HG02852 (cell line): ENCODE results near the gene LILRB2.
"Not testable (repeated sequence)": the region's sequence is repeated elsewhere in the genome, so short reads cannot be mapped to it uniquely, and the experiment has no call there.

Experiments used
- ATAC-seq: cut with Tn5 transposase; IDR thresholded peaks from one replicate; pipeline ENCODE4 v1.9.1; 2021; ENCODE audit warnings: mild to moderate bottlenecking, moderate library complexity; ENCODE audit not compliant: unreplicated experiment

Gene LILRB2

DNA sequence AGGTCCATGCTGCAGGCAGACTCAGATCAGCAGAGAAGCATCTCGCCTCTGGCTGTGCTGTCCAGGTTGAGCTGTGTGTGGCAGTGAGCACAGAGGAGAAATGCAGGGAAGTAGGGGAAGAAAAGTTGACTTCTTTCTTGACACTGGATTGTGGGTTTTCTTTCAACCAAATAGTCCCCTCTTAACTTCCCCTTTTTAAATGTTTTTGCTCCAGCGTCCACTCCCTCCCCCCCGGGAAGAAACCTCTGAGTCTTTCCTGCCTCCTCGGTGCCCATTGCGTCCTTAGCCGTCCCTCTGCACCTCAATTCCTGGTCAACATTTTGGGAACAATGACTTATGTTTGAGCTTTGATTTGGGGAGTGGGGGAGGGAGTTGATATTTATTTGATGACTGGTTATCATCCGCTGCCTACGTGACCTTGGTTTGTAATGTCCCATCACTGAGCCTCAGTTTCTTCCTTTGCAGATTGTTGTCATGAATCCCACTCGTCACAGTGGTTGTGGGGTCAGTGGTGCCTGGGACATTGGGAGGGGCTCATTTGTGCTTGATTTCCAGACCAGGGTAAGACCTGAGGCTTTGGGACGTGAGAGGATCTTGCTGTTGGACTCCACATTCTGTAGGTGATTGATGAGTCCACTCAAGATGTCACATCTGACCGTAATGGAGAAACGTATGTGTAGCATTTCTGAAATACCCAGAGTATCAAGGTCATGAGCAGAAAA, at the start of gene LILRB2:
Gene LILRB2, minus strand, starts transcription at position 104 of the 722 bp plus-strand sequence. CDS start 614 bp downstream, outside the sequence.
- no peak for ATAC-seq

DNA sequence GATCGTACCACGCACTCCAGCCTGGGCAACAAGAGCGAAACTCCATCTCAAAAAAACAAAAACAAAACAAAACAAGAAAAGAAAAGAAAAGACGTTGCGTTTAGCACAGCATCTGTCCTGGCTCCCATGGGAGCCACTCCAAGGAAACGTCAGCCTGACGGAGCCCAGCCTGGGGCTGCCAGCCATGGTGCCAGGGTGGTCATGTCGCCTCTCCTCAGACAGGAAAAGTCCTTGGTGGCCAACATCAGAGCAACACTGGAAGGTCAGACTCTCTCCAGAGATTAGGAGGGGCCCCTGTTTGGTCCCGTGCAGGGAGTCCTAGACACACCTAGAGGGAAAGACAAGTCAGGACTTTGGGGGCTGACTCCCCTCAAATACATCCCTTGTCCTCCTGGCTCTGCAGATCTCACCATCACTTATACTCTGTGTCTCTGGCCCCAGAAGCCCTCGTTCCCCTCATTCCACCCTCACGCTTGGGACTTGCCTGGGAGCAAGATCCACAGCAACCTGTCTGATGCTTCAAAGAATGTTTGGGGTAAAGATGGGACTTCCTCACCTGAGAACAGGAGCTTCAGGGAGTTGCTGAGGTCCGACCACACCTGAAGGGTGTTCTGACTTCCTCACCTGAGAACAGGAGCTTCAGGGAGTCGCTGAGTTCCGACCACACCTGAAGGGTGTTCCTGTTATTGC, 48.7 kb upstream of the LILRB2 start:
- no peak for ATAC-seq

- not testable (repeated sequence) for ATAC-seq
Measured at GRCh38 chr19:54328781-54329180, 47.9 kb upstream of the LILRB2 start.

GRCh38 chr19:54325631-54326030, 44.7 kb upstream of the LILRB2 start:
- no peak for ATAC-seq

DNA sequence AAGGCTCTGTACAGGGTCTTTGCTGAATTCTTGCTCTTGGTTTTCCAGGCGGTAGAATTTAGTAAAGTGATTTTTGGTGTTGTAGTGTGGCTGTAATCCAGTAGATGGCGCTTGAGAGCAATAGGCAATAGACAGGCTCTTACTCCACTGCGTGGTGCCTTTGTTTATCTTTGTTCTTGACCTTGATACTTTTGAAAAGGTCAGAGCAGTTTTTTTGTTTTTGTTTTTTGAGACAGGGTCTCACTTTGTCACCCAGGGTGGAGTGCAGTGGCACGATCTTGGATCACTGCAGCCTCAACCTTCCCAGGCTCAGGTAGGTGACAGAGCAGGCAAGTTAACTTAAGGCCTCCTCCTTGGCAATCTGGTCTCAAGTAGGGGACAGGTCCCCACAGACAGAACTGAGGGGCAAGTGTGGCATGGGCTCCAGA, 44.3 kb upstream of the LILRB2 start:
- no peak for ATAC-seq

DNA sequence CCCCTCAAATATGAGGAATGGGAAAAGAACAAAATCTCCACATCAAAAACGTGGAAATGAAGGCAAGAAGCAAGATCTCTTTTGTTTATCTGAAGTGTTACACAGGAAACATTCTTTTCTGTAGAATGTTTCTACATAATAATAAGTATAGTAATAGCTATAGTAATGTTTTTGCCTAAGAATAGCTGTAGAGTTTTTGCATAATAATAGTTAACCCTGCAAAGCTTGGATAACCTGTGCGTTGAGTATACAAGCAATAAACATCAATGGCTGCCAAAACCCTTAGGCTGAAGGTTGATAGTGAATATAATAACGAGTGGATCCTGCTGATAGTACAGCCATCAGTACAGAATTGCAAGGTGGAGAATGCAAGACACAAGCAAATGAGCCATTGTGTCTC, 43.2 kb upstream of the LILRB2 start:
- no peak for ATAC-seq

DNA sequence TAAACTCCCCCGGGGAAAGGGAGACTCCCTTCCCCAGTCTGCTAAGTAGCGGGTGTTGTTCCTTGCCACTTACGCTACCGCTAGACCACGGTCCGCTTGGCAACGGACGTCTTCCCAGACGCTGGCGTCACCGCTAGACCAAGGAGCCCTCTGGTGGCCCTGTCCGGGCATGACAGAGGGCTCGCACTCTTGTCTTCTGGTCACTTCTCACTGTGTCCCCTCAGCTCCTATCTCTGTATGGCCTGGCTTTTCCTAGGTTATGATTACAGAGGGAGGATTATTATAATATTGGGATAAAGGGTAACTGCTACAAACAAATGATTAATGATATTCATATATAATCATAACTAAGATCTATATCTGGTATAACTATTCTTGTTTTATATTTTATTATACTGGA, 42.0 kb upstream of the LILRB2 start:
- not testable (repeated sequence) for ATAC-seq

- not testable (repeated sequence) for ATAC-seq
Measured at GRCh38 chr19:54322295-54322694, 41.4 kb upstream of the LILRB2 start.

GRCh38 chr19:54319892-54320670, 39.2 kb upstream of the LILRB2 start:
- ATAC-seq, result no peak

- no peak for ATAC-seq
Measured at GRCh38 chr19:54319049-54319448, 38.1 kb upstream of the LILRB2 start.

GRCh38 chr19:54317965-54318240, 37.0 kb upstream of the LILRB2 start:
- no peak for ATAC-seq

GRCh38 chr19:54317108-54317964, 36.4 kb upstream of the LILRB2 start:
- ATAC-seq, result no peak

DNA sequence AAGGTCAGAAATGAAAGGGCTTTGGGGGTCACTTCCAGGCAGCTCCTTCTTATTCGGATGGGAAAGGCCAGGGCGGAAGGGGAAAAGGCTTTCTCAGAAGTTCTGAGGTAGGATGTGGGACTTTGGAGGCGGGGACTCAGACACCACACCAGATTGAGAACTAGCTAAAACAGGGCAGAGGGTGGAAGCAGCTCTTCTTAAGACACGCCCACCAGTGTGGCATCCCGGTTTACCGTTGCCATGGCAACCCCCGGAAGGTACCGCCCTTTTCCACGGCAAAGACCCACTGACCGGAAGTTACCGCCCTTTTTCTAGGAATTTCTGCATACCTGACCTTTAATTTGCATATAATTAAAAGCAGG, 35.8 kb upstream of the LILRB2 start:
- no peak for ATAC-seq

DNA sequence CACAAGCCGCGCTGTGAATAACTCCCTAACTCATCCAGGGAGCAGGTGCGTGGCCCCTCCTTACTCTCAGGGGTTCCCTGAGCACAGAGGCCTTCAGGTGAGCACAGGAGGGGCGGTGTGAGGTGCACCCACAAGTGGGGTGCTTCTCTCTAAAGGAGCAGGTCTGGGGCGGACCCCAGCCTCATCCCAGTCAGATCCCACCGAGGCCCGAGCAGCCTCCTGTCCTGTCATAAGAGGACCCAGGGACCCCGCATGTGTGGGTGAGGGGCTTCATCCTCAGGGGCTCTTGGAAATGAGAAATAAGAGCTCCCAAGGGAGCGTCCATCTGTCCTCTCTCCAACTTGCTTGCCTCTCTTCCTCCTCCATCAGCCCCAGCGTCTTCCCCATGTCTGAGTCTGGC, 35.0 kb upstream of the LILRB2 start:
- no peak for ATAC-seq

GRCh38 chr19:54312436-54313377, 31.8 kb upstream of the LILRB2 start, which contains the start of gene LILRA5:
TSS of gene LILRA5 (minus strand) at chr19:54313166. CDS start at chr19:54313019, 147 bp downstream.
- no peak for ATAC-seq

- no peak for ATAC-seq
Measured at GRCh38 chr19:54312011-54312410, 31.1 kb upstream of the LILRB2 start.

GRCh38 chr19:54311486-54311885, 30.6 kb upstream of the LILRB2 start:
- no peak for ATAC-seq

DNA sequence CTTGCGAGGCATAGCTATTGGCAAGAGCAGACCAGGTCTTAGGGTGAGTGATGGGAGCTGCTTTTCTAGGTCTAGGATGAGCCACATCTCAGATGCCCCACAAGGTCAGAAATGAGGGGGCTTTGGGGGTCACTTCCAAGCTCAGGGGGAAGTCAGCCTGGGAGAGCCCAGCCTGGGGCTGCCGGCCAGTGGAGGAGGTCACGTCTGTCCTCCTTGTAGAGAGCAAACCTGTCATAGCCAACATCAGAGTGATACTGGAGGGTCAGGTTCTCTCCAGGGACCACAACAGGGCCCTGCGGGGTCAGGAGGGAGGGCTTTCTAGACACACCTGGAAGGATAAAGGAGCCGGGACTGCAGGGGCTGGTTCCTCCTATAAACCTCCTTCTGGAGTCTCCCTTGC, 29.6 kb upstream of the LILRB2 start:
- no peak for ATAC-seq

- ATAC-seq, result no peak
Measured at GRCh38 chr19:54309811-54310210, 28.9 kb upstream of the LILRB2 start.
